Measurements from ENCODE around the gene SLC2A4RG.
"Not testable (repeated sequence)": the region's sequence is repeated elsewhere in the genome, so short reads cannot be mapped to it uniquely, and the experiment has no call there.

The SLC2A4RG gene

GRCh38 chr20:63771046-63771707, 31.6 kb downstream of the SLC2A4RG start:
- Histone ChIP-seq H3K9ac (ENCODE audit: insufficient read length) (no peak overlapping the region), H3K9me3 (ENCODE audit: low read depth, low read length) (no peaks in the 10 kb centered on the region), H3K27ac (no peak overlapping the region), H3K36me3 (ENCODE audit: insufficient read depth, low read length) (no peaks in the 10 kb centered on the region), H3K4me3 (no peak overlapping the region)
- DNase-seq (ENCODE audit: low read depth, low spot score) = no peak
- TF ChIP-seq POLR2AphosphoS5 (IDR thresholded peaks at IDR 0.05; ENCODE audit: borderline replicate concordance, low read depth, low read length) (no peak), FOXP2 (optimal IDR thresholded peaks at IDR 0.05; ENCODE audit: control extremely low read depth, extremely low read length, insufficient read depth) (no peak), EZH2 (IDR thresholded peaks at IDR 0.05) (no peak)

GRCh38 chr20:63772781-63773518, 33.4 kb downstream of the SLC2A4RG start:
- Histone ChIP-seq H3K9me3 (ENCODE audit: low read depth, low read length) (no peaks in the 10 kb centered on the region), H3K36me3 (ENCODE audit: insufficient read depth, low read length) (no peaks in the 10 kb centered on the region), H3K27ac (no peak overlapping the region), H3K9ac (ENCODE audit: insufficient read length) (no peak overlapping the region), H3K4me3 (no peak overlapping the region)
- no peak for TF ChIP-seq EZH2 (IDR thresholded peaks at IDR 0.05)
- TF ChIP-seq FOXP2 (optimal IDR thresholded peaks at IDR 0.05; ENCODE audit: control extremely low read depth, extremely low read length, insufficient read depth) = no peak
- no peak for TF ChIP-seq POLR2AphosphoS5 (IDR thresholded peaks at IDR 0.05; ENCODE audit: borderline replicate concordance, low read depth, low read length)
- DNase-seq (ENCODE audit: low read depth, low spot score) = no peak

GRCh38 chr20:63773571-63774241, 34.1 kb downstream of the SLC2A4RG start:
- H3K4me3 ChIP-seq = no peak overlapping the region
- H3K27ac ChIP-seq = no peak overlapping the region
- H3K36me3 ChIP-seq (ENCODE audit: insufficient read depth, low read length) = no peaks in the 10 kb centered on the region
- DNase-seq (ENCODE audit: low read depth, low spot score) = no peak
- H3K9me3 ChIP-seq (ENCODE audit: low read depth, low read length) = no peaks in the 10 kb centered on the region
- TF ChIP-seq FOXP2 (optimal IDR thresholded peaks at IDR 0.05; ENCODE audit: control extremely low read depth, extremely low read length, insufficient read depth) (no peak), EZH2 (IDR thresholded peaks at IDR 0.05) (no peak)
- H3K9ac ChIP-seq (ENCODE audit: insufficient read length) = no peak overlapping the region

- DNase-seq (ENCODE audit: low read depth, low spot score) = no peak
- H3K4me3 ChIP-seq = no peak overlapping the region
- TF ChIP-seq FOXP2 (optimal IDR thresholded peaks at IDR 0.05; ENCODE audit: control extremely low read depth, extremely low read length, insufficient read depth) = no peak
- TF ChIP-seq POLR2AphosphoS5 (IDR thresholded peaks at IDR 0.05; ENCODE audit: borderline replicate concordance, low read depth, low read length) = no peak
- TF ChIP-seq EZH2 (IDR thresholded peaks at IDR 0.05) = no peak
- H3K36me3 ChIP-seq (ENCODE audit: insufficient read depth, low read length) = no peaks in the 10 kb centered on the region
- no peaks in the 10 kb centered on the region for H3K9me3 ChIP-seq (ENCODE audit: low read depth, low read length)
- H3K9ac ChIP-seq (ENCODE audit: insufficient read length) = no peak overlapping the region
- H3K27ac ChIP-seq = no peak overlapping the region
Observed at GRCh38 chr20:63774306-63774705, 34.7 kb downstream of the SLC2A4RG start.

GRCh38 chr20:63775096-63775978, 35.8 kb downstream of the SLC2A4RG start:
- Histone ChIP-seq H3K4me3 (peak overlapping the region; percentile 33), H3K27ac (no peak overlapping the region), H3K9ac (ENCODE audit: insufficient read length) (no peak overlapping the region), H3K36me3 (ENCODE audit: insufficient read depth, low read length) (no peaks in the 10 kb centered on the region), H3K9me3 (ENCODE audit: low read depth, low read length) (no peaks in the 10 kb centered on the region)
- TF ChIP-seq EZH2 (IDR thresholded peaks at IDR 0.05) (no peak), FOXP2 (optimal IDR thresholded peaks at IDR 0.05; ENCODE audit: control extremely low read depth, extremely low read length, insufficient read depth) (no peak), POLR2AphosphoS5 (IDR thresholded peaks at IDR 0.05; ENCODE audit: borderline replicate concordance, low read depth, low read length) (no peak)
- no peak for DNase-seq (ENCODE audit: low read depth, low spot score)

GRCh38 chr20:63776875-63777274, 37.3 kb downstream of the SLC2A4RG start:
- H3K9ac ChIP-seq (ENCODE audit: insufficient read length); H3K27ac ChIP-seq; H3K9me3 ChIP-seq (ENCODE audit: low read depth, low read length); H3K36me3 ChIP-seq (ENCODE audit: insufficient read depth, low read length); DNase-seq (ENCODE audit: low read depth, low spot score); H3K4me3 ChIP-seq: not testable (repeated sequence)

GRCh38 chr20:63777614-63778013, 38.0 kb downstream of the SLC2A4RG start:
- no peak overlapping the region for H3K4me3 ChIP-seq
- no peaks in the 10 kb centered on the region for H3K9me3 ChIP-seq (ENCODE audit: low read depth, low read length)
- H3K36me3 ChIP-seq (ENCODE audit: insufficient read depth, low read length) = no peaks in the 10 kb centered on the region
- H3K9ac ChIP-seq (ENCODE audit: insufficient read length) = no peak overlapping the region
- H3K27ac ChIP-seq = no peak overlapping the region
- TF ChIP-seq FOXP2 (optimal IDR thresholded peaks at IDR 0.05; ENCODE audit: control extremely low read depth, extremely low read length, insufficient read depth) = no peak
- no peak for TF ChIP-seq EZH2 (IDR thresholded peaks at IDR 0.05)
- no peak for TF ChIP-seq POLR2AphosphoS5 (IDR thresholded peaks at IDR 0.05; ENCODE audit: borderline replicate concordance, low read depth, low read length)
- no peak for DNase-seq (ENCODE audit: low read depth, low spot score)

Data from SK-N-MC (cell line).